Neural cell (in vitro differentiated cells): ENCODE measurements around the gene RAPGEFL1. TPM values are rescaled to one million over a fixed set of nuclear protein-coding genes. Genes with fewer than 3 reads are reported as not detected.

ENCODE experiments used
- H2AFZ ChIP-seq: fragments of 200-600, 300-800 bp; sonication (generic), shearing (Covaris generic); 2 replicates; pipeline ENCODE4 v1.6.0; 2014; ENCODE audit warnings: low read depth, mild to moderate bottlenecking, antibody characterized with exemption, low read length, moderate library complexity
- H3F3A ChIP-seq: fragments of 200-600 bp; shearing (Covaris generic); 2 replicates; pipeline ENCODE4 v1.6.1; 2016; ENCODE audit warnings: mild to moderate bottlenecking, moderate library complexity, mixed read lengths, antibody characterized with exemption, low read length; ENCODE audit not compliant: insufficient read depth, poor library complexity, severe bottlenecking
- H3K27ac ChIP-seq: fragments of 200-600, 300-800 bp; sonication (generic), shearing (Covaris generic); 2 replicates; pipeline ENCODE4 v1.5.1; 2014; ENCODE audit warnings: mild to moderate bottlenecking, low read length, moderate library complexity
- H3K27me3 ChIP-seq: fragments of 300-800, 200-600 bp; sonication (generic), shearing (Covaris generic); 2 replicates; pipeline ENCODE4 v1.6.0; 2014; ENCODE audit warnings: mild to moderate bottlenecking, low read depth, low read length, moderate library complexity; ENCODE audit not compliant: insufficient read depth
- H3K36me3 ChIP-seq: fragments of 300-800, 200-600 bp; sonication (generic), shearing (Covaris generic); 2 replicates; pipeline ENCODE4 v1.5.1; 2014; ENCODE audit warnings: mild to moderate bottlenecking, antibody characterized with exemption, low read length, moderate library complexity; ENCODE audit not compliant: insufficient read depth
- H3K4me2 ChIP-seq: fragments of 300-800, 200-600 bp; sonication (generic), shearing (Covaris generic); 2 replicates; pipeline ENCODE4 v1.6.0; 2014; ENCODE audit warnings: mild to moderate bottlenecking, low read length
- H3K4me3 ChIP-seq: fragments of 300-800, 200-600 bp; sonication (generic), shearing (Covaris generic); 2 replicates; pipeline ENCODE4 v1.5.1; 2014; ENCODE audit warnings: mild to moderate bottlenecking, low read length, moderate library complexity
- H3K79me2 ChIP-seq: fragments of 200-600 bp; shearing (Covaris generic); replicated peaks from 2 replicates; pipeline ENCODE4 v1.6.0; 2014; ENCODE audit warnings: mild to moderate bottlenecking, low read length, moderate library complexity; ENCODE audit not compliant: insufficient read depth
- H3K9ac ChIP-seq: fragments of 300-800, 200-600 bp; sonication (generic), shearing (Covaris generic); 2 replicates; pipeline ENCODE4 v1.6.1; 2016; ENCODE audit warnings: mild to moderate bottlenecking, low read length, mixed read lengths
- H3K9me2 ChIP-seq: fragments of 200-600 bp; shearing (Covaris generic); 2 replicates; pipeline ENCODE4 v1.6.1; 2016; ENCODE audit warnings: mild to moderate bottlenecking, low read length, mixed read lengths; ENCODE audit not compliant: insufficient read depth
- H3K9me3 ChIP-seq: fragments of 200-600, 300-800 bp; sonication (generic), shearing (Covaris generic); 2 replicates; pipeline ENCODE4 v1.6.1; 2016; ENCODE audit warnings: mild to moderate bottlenecking, mixed run types, low read length, moderate library complexity, mixed read lengths
- H4K20me1 ChIP-seq: fragments of 200-600 bp; shearing (Covaris generic); 2 replicates; pipeline ENCODE4 v1.6.1; 2016; ENCODE audit warnings: mild to moderate bottlenecking, mixed run types; ENCODE audit not compliant: insufficient read depth
- EP300 ChIP-seq: fragments of 450-650 bp; conservative IDR thresholded peaks from 2 replicates; pipeline ENCODE4 v1.6.1; 2014; ENCODE audit warnings: antibody characterized with exemption, mild to moderate bottlenecking, moderate library complexity; ENCODE audit not compliant: poor library complexity, severe bottlenecking
- EZH2 ChIP-seq: fragments of 200-600, 300-800 bp; shearing (Covaris generic), sonication (generic); IDR thresholded peaks from 2 replicates; pipeline ENCODE4 v1.6.1; 2014; ENCODE audit warnings: antibody characterized with exemption, low read length, borderline replicate concordance, mild to moderate bottlenecking; ENCODE audit not compliant: insufficient read depth, poor library complexity, severe bottlenecking
- MXI1 ChIP-seq: fragments of 450-650 bp; conservative IDR thresholded peaks from 2 replicates; pipeline ENCODE4 v1.6.1; 2014; ENCODE audit warnings: antibody characterized with exemption, mild to moderate bottlenecking; ENCODE audit not compliant: poor library complexity, severe bottlenecking
- RAD21 ChIP-seq: fragments of 450-650 bp; conservative IDR thresholded peaks from 2 replicates; pipeline ENCODE4 v1.6.1; 2014; ENCODE audit warnings: antibody characterized with exemption, mild to moderate bottlenecking, moderate library complexity
- REST ChIP-seq: IDR thresholded peaks from 2 replicates; pipeline ENCODE4 v1.6.1; 2012; ENCODE audit warnings: borderline replicate concordance
- SMC3 ChIP-seq: fragments of 450-650 bp; conservative IDR thresholded peaks from 2 replicates; pipeline ENCODE4 v1.6.1; 2014; ENCODE audit warnings: antibody characterized with exemption, mild to moderate bottlenecking, moderate library complexity; ENCODE audit not compliant: poor library complexity
- TAF1 ChIP-seq: IDR thresholded peaks from 2 replicates; pipeline ENCODE4 v1.6.1; 2012; ENCODE audit warnings: low read depth
- polyA plus RNA-seq: library from polyadenylated mRNA; depleted of rRNA; stranded (reverse); fragments of >200 nt; gene quantifications from 2 replicates; pipeline ENCODE4 v1.2.3, GENCODE V29; 2014
- TF ChIP-seq, protein P1 (sequence below): fragments of 450-650 bp; IDR thresholded peaks from 2 replicates; pipeline ENCODE4 v1.5.1; 2014; ENCODE audit warnings: antibody characterized with exemption, mild to moderate bottlenecking, moderate library complexity; ENCODE audit not compliant: poor library complexity, severe bottlenecking

The RAPGEFL1 gene
- polyA plus RNA-seq, 1 donor from 2014 or later: 15.5 TPM

- Histone ChIP-seq H3K9ac (no peak overlapping the region), H3K4me3 (no peak overlapping the region), H3K4me2 (no peak overlapping the region), H3K27ac (no peak overlapping the region), H2AFZ (no peak overlapping the region), H4K20me1 (no peaks in the 10 kb centered on the region), H3K9me2 (no peaks in the 10 kb centered on the region), H3K9me3 (no peaks in the 10 kb centered on the region), H3F3A (no peaks in the 10 kb centered on the region), H3K36me3 (peaks cover 7% of the 10 kb centered on the region), H3K79me2 (no peaks in the 10 kb centered on the region), H3K27me3 (no peaks in the 10 kb centered on the region)
- TF ChIP-seq TAF1 (no peak), RAD21 (no peak)
These were observed 9.5 kb upstream of the RAPGEFL1 start for GRCh38 chr17:40167685-40168261.

DNA sequence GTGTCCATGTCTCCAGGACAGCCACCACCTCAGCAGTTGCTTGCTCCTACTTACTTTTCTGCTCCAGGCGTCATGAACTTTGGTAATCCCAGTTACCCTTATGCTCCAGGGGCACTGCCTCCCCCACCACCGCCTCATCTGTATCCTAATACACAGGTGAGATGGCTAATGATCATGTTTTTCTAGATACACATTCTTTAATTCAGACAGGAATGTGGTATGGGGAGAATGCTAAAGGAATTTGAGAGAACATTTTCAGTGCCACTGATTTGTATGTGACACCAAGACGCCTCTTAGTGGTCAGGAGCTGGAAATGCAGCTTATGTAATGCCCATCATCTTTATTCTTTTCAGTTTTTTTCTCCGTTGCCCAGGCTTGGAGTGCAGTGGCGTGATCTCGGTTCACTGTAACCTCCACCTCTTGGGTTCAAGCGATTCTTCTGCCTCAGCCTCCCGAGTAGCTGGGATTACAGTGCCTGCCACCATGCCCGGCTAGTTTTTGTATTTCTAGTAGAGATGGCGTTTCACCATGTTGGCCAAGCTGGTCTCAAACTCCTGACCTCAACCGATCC, 8.9 kb upstream of the RAPGEFL1 start:
- Histone ChIP-seq H3K9me3 (no peaks in the 10 kb centered on the region), H3K27me3 (no peaks in the 10 kb centered on the region), H3K79me2 (no peaks in the 10 kb centered on the region), H3K4me3 (no peak overlapping the region), H3K4me2 (no peak overlapping the region), H3K36me3 (peaks cover 7% of the 10 kb centered on the region), H2AFZ (no peak overlapping the region), H4K20me1 (no peaks in the 10 kb centered on the region), H3K9me2 (no peaks in the 10 kb centered on the region), H3F3A (no peaks in the 10 kb centered on the region), H3K9ac (no peak overlapping the region), H3K27ac (no peak overlapping the region)
- TF ChIP-seq SMC3: peak; percentile 86
- no peak for TF ChIP-seq EZH2
- no peak for TF ChIP-seq EP300
- TF ChIP-seq, protein P1, sequence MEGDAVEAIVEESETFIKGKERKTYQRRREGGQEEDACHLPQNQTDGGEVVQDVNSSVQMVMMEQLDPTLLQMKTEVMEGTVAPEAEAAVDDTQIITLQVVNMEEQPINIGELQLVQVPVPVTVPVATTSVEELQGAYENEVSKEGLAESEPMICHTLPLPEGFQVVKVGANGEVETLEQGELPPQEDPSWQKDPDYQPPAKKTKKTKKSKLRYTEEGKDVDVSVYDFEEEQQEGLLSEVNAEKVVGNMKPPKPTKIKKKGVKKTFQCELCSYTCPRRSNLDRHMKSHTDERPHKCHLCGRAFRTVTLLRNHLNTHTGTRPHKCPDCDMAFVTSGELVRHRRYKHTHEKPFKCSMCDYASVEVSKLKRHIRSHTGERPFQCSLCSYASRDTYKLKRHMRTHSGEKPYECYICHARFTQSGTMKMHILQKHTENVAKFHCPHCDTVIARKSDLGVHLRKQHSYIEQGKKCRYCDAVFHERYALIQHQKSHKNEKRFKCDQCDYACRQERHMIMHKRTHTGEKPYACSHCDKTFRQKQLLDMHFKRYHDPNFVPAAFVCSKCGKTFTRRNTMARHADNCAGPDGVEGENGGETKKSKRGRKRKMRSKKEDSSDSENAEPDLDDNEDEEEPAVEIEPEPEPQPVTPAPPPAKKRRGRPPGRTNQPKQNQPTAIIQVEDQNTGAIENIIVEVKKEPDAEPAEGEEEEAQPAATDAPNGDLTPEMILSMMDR: peak; percentile 86
- no peak for TF ChIP-seq REST
- TF ChIP-seq MXI1: no peak
- peak; percentile 81 for TF ChIP-seq RAD21
